MG63 (cell line): ENCODE measurements around the gene ZCWPW1. TPM values are rescaled to one million over a fixed set of nuclear protein-coding genes. Genes with fewer than 3 reads are reported as not detected.
"Not testable (repeated sequence)": the region's sequence is repeated elsewhere in the genome, so short reads cannot be mapped to it uniquely, and the experiment has no call there.

Experiments
- DNase-seq: peaks from one replicate; pipeline ENCODE4 v3.0.0-alpha.2; 2020
- H3K27me3 ChIP-seq: fragments of 250-450 bp; sonication (Bioruptor Pico); 2 replicates; pipeline ENCODE4 v1.5.1; 2020; ENCODE audit warnings: mild to moderate bottlenecking, moderate library complexity
- H3K36me3 ChIP-seq: fragments of 250-450 bp; sonication (Bioruptor Pico); 2 replicates; pipeline ENCODE4 v1.5.1; 2020; ENCODE audit warnings: mild to moderate bottlenecking, moderate library complexity
- H3K4me3 ChIP-seq: fragments of 250-450 bp; sonication (Bioruptor Pico); 2 replicates; pipeline ENCODE4 v1.5.1; 2020; ENCODE audit warnings: mild to moderate bottlenecking, moderate library complexity
- H3K9me3 ChIP-seq: fragments of 250-450 bp; sonication (Bioruptor Pico); 2 replicates; pipeline ENCODE4 v1.5.1; 2020; ENCODE audit warnings: mild to moderate bottlenecking, moderate library complexity
- total RNA-seq: library from RNA; depleted of rRNA; stranded (reverse); fragments of >200 nt; shearing (Covaris generic); gene quantifications from 2 replicates; pipeline ENCODE4 v1.2.3, GENCODE V29; 2014; ENCODE audit warnings: low replicate concordance

The ZCWPW1 gene
- total RNA-seq, 1 experiment from 2014 or later, result 6.8 TPM

GRCh38 chr7:100465299-100465698 is 36.8 kb upstream of the ZCWPW1 start:
- H3K9me3 ChIP-seq, result no peaks in the 10 kb centered on the region
- H3K4me3 ChIP-seq, result no peak overlapping the region
- H3K27me3 ChIP-seq, result no peaks in the 10 kb centered on the region
- H3K36me3 ChIP-seq, result no peaks in the 10 kb centered on the region; the same call in 1 of the 2 replicates
- peak; percentile 26 for DNase-seq

DNA sequence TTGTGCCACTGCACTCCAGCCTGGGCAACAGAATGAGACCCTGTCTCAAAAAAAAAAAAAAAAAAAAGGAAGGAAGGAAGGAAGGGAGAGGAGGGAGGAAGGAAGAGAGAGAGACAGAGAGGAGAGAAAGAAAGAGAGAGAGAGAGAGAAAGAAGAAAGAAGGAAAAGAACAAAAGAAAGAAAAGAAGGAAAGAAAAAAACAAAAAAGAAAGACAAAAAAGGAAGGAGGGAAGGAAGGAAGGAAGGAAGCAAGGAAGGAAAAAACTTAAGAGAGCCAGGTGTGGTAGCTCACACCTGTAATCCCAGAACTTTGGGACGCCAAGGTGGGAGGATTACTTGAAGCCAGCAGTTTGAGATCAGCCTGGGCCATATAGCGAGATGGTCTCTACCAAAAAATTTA is 36.3 kb upstream of the ZCWPW1 start:
- Histone ChIP-seq H3K9me3 (no peaks in the 10 kb centered on the region), H3K27me3 (no peaks in the 10 kb centered on the region), H3K36me3 (no peaks in the 10 kb centered on the region; the same call in 1 of the 2 replicates), H3K4me3 (no peak overlapping the region)
- DNase-seq, result no peak

GRCh38 chr7:100464210-100464660 is 35.7 kb upstream of the ZCWPW1 start, which contains the start of gene SPACDR:
TSS of gene SPACDR (minus strand) at chr7:100464260. CDS start at chr7:100464025, 235 bp downstream.
- Histone ChIP-seq H3K9me3 (no peaks in the 10 kb centered on the region), H3K4me3 (no peak within 1 kb of the TSS), H3K27me3 (no peaks in the 10 kb centered on the region), H3K36me3 (no peaks in the 10 kb centered on the region; the same call in 1 of the 2 replicates)
- DNase-seq, result peak; percentile 49

- no peak for DNase-seq
- no peaks in the 10 kb centered on the region for H3K36me3 ChIP-seq
- no peaks in the 10 kb centered on the region for H3K9me3 ChIP-seq
- H3K4me3 ChIP-seq, result no peak overlapping the region
- no peaks in the 10 kb centered on the region for H3K27me3 ChIP-seq
Measured at GRCh38 chr7:100457033-100457432, 28.5 kb upstream of the ZCWPW1 start.

GRCh38 chr7:100456562-100456961 is 28.1 kb upstream of the ZCWPW1 start:
- H3K4me3 ChIP-seq, result no peak overlapping the region
- no peaks in the 10 kb centered on the region for H3K36me3 ChIP-seq
- H3K27me3 ChIP-seq, result no peaks in the 10 kb centered on the region
- DNase-seq, result no peak
- no peaks in the 10 kb centered on the region for H3K9me3 ChIP-seq

DNA sequence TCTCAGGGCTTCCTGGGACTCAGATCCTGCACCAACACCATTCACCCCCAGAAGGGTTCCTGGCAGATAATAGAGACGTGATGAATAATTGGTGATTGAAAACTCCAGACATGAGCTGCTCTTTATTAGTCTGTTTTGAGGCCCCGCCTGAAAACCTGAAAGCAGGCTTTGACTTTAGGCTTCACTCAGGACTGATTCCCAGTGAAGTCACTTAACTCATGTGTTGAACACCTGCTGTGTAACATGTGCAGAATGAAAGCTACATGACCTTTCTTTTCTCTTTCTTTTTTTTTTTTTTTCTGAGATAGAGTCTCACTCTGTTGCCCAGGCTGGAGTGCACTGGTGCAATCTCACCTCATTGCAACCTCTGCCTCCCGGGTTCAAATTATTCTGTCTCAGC is 26.7 kb upstream of the ZCWPW1 start:
- H3K9me3 ChIP-seq, result no peaks in the 10 kb centered on the region
- no peak for DNase-seq
- no peaks in the 10 kb centered on the region for H3K27me3 ChIP-seq
- H3K4me3 ChIP-seq, result no peak overlapping the region
- no peaks in the 10 kb centered on the region for H3K36me3 ChIP-seq

DNA sequence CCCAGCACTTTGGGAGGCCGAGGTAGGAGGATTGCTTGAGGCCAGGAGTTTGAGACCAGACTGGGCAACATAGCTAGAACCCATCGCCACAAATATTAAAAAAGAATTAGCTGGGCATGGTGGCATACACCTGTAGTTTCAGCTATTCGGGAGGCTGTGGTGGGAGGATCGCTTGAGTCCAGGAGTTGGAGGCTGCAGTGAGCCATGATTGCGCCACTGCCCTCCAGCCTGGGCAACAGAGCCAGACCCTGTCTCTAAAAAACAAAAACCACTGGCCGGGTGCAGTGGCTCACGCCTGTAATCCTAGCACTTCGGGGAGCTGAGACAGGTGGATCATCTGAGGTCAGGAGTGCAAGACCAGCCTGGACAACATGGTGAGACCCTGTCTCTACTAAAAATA is 25.4 kb upstream of the ZCWPW1 start:
- not testable (repeated sequence) for H3K9me3 ChIP-seq, H3K27me3 ChIP-seq, H3K36me3 ChIP-seq, DNase-seq, H3K4me3 ChIP-seq

GRCh38 chr7:100452513-100452912 is 24.0 kb upstream of the ZCWPW1 start:
- Histone ChIP-seq H3K9me3 (no peaks in the 10 kb centered on the region), H3K27me3 (no peaks in the 10 kb centered on the region), H3K4me3 (no peak overlapping the region), H3K36me3 (no peaks in the 10 kb centered on the region)
- DNase-seq, result no peak

DNA sequence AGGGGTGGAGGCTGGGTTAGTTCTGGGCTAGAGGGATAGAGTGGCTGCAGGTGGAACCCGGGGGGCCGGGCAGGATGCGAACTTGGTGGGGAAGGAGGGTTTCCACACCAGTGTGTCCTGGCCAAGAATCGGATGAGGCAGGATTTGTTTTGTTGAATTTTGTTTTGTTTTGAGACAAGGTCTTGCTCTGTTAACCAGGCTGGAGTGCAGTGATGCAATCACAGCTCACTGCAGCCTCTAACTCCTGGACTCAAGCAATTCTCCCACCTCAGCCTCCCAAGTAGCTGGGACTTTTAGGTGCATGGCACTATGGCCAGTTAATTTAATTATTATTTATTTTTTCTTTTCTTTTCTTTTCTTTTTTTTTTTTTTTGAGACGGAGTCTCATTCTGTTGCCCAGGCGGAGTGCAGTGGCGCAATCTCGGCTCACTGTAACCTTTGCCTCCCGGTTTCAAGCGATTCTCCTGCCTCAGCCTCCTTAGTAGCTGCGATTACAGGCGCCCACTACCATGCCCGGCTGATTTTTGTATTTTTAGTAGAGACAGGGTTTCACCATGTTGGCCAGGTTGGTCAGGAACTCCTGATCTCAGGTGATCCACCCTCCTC is 20.8 kb upstream of the ZCWPW1 start:
- no peaks in the 10 kb centered on the region for H3K9me3 ChIP-seq
- H3K4me3 ChIP-seq, result no peak overlapping the region
- no peaks in the 10 kb centered on the region for H3K27me3 ChIP-seq
- DNase-seq, result no peak
- H3K36me3 ChIP-seq, result no peaks in the 10 kb centered on the region

- not testable (repeated sequence) for H3K9me3 ChIP-seq
Measured at GRCh38 chr7:100447363-100447762, 18.9 kb upstream of the ZCWPW1 start.

GRCh38 chr7:100446040-100446439 is 17.5 kb upstream of the ZCWPW1 start:
- Histone ChIP-seq H3K36me3 (no peaks in the 10 kb centered on the region), H3K9me3 (no peaks in the 10 kb centered on the region), H3K27me3 (no peaks in the 10 kb centered on the region), H3K4me3 (no peak overlapping the region)
- DNase-seq, result no peak

More at GRCh38 chr7:100447363-100447762, 18.9 kb upstream of the ZCWPW1 start:
- H3K4me3 ChIP-seq, H3K27me3 ChIP-seq, H3K36me3 ChIP-seq, DNase-seq: not testable (repeated sequence)

DNA sequence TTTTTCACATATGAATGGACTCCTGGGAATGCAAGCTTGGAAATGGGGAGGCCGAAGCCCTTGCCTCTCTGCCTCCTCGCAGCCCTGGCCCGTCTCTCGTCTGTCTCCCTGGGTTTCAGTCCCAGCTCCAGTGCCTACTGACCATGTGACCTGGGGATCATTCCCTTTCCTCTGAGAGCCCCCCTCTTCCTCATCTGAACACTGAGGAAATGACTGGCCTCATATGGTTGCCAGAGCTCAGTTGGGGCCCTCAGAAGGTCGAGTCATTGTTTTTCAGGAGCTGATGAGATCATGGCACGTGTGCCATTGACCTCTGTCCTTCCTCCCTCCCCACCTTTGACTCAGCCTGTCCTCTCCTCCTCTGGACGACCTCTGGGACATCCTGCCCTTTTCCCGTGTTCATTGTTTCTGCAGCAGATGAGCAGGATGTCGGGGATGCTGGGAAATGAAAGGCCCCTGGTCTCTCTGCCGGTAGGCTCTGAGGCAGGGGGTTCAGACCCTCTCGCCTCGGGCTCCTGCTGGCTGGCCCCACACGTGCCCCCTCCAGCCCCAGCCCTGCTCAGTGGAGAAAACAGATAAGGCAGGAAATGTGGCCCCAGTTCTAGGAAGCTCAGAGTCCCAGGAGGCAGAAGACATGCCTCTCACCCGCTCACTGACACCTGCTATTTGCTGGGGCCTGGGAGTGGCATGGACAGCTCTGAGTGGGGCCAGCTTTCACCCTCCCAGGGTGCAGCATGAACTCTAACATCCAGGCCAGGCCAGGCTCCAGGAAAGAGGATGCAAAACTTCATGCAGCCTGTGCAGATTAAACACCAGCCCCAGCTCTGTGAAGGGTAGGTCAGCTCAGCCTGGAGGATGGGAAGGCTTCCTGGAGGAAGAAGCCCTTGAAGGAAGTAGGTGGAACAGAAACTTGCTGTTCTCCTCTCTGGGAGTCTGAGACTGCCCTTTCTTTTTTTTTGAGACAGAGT is 16.1 kb upstream of the ZCWPW1 start:
- peak; percentile 86 for DNase-seq
- Histone ChIP-seq H3K4me3 (no peak overlapping the region), H3K36me3 (no peaks in the 10 kb centered on the region), H3K9me3 (no peaks in the 10 kb centered on the region), H3K27me3 (no peaks in the 10 kb centered on the region)

DNA sequence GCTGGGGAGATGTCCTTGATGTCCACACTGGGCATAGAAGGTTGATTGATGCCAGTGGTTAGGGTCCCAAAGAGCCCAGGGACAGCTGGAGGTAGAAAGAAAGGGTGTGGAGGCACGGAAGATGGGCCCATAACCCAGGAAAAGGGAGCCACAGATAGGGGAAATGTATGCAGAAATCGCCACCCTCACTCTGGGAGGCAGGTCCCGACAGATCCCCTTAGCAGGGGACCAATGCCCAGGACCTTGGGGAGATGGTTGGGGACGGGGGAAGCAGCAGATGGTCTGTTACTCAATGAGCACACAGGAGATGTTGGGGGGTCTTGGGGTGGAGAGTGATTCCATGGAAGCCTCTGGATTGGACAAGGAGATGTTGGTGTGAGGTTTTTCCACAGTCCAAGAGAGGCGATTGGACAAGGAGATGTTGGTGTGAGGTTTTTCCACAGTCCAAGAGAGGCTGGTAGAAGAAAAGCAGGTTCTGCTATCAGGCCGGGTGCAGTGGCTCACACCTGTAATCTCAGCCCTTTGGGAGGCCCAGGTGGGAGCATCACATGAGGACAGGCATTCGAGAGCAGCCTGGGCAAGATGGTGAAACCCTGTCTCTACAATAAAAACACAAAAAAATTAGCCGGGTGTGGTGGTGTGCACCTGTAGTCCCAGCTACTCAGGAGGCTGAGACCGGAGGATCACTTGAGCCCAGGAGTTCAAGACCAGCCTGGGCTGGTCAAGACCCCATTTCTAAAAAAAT is 14.8 kb upstream of the ZCWPW1 start:
- Histone ChIP-seq H3K36me3 (no peaks in the 10 kb centered on the region), H3K9me3 (no peaks in the 10 kb centered on the region), H3K27me3 (no peaks in the 10 kb centered on the region), H3K4me3 (no peak overlapping the region)
- DNase-seq, result no peak

GRCh38 chr7:100441641-100442535 is 13.4 kb upstream of the ZCWPW1 start:
- no peaks in the 10 kb centered on the region for H3K36me3 ChIP-seq
- no peaks in the 10 kb centered on the region for H3K27me3 ChIP-seq
- no peak for DNase-seq
- no peak overlapping the region for H3K4me3 ChIP-seq
- H3K9me3 ChIP-seq, result no peaks in the 10 kb centered on the region

GRCh38 chr7:100439244-100439643 is 10.7 kb upstream of the ZCWPW1 start:
- peaks cover 16% of the 10 kb centered on the region for H3K36me3 ChIP-seq
- not testable (repeated sequence) for H3K27me3 ChIP-seq, H3K9me3 ChIP-seq, H3K4me3 ChIP-seq, DNase-seq

DNA sequence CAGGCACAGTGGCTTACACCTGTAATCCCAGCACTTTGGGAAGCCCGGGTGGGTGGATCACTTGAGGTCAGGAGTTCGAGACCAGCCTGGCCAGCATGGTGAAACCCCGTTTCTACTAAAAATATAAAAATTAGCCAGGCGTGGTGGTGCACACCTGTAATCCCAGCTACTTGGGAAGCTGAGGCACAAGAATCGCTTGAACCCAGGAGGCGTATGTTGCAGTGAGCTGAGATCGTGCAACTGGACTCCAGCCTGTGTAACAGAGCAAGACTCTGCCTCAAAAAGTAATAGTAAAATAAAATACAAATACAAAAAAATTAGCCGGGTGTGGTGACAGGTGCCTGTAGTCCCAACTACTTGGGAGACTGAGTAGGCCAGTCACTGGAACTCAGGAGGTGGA is 10.2 kb upstream of the ZCWPW1 start:
- not testable (repeated sequence) for H3K4me3 ChIP-seq, DNase-seq, H3K9me3 ChIP-seq, H3K27me3 ChIP-seq
- peaks cover 21% of the 10 kb centered on the region for H3K36me3 ChIP-seq
